ENCODE results near the gene PTPRJ.

Gene PTPRJ

DNA sequence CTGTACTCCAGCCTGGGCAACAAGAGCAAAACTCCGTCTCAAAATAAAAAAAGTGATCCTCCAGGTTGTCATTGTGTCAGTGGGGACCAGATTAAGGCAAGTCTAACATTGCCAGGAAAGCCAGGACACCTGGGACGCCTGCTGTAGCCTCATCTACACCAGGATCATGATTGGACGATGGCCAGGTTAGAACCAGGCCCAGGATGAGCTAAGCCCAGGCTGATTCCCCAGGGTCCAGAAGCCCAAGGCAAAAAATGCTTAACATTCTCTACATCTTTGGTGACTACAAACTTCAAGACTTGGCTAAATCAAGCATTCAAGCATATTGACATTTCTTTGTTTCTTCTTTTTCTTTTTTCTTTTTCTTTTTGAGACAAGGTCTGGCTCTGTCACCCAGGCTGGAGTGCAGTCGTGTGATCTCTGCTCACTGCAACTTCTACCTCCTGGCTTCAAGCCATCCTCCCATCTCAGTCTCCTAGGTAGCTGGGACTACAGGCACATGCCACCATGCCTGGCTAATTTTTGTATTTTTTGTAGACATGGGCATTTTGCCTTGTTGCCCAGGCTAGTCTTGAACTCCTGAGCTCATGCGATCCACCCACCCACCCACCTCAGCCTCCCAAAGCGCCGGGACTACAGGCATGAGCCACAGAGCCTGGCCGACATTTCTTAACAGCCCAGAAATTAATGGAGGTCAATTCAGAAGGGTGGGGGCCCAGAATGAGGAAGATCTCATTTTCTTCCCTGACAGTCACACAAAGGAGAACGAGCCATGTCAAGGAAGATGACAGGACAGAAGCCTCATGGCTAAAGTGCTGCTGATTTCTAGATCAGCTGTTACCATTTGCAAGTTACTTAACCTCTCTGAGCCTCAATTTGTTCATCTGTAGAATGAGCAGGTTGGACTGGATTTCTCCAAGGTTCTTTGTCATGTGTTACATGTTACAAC lies 12.5 kb upstream of the PTPRJ start:
- DNase-seq (ENCODE audit: low spot score), result no peak
- no peak for FAIRE-seq

DNA sequence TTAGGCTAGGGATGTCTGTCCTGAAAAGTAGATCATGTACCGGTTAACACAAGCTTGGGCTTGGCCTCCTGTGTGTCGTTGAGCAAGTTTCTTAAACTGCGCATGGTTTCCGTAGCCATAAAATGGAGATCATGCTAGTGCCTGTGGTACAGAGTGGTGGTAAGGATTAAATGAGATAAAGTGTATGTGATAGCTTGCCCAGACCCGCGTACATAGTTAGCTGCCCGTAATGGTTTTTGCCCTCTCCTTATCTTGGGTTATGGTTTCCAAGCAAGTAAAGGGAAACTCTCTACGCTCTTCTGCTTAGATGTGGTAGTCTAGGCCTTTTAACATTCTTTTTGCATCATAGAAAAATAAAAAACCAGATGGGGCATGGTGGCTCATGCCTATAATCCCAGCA lies 11.0 kb upstream of the PTPRJ start:
- no peak for FAIRE-seq
- no peak for DNase-seq (ENCODE audit: low spot score)

DNA sequence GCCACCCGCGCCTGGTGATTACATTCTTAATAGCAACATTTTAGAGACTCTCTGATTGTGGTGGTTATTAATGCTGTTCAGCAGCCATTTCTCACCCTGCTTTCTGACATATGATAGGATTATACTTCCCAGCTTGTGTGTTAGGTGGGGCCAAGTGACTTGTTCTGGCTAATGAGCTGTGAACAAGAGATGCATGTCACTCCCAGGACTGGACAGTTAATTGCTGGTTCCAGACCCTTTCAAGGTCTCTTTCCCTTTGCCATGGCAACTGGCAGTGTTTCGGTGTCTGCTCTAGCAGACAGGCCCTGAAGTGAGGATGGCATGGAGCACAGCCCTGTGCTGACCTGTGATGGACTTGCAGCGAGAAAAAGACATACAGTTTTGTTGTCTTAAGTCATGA lies 8.9 kb upstream of the PTPRJ start:
- no peak for DNase-seq (ENCODE audit: low spot score)
- FAIRE-seq, result no peak

DNA sequence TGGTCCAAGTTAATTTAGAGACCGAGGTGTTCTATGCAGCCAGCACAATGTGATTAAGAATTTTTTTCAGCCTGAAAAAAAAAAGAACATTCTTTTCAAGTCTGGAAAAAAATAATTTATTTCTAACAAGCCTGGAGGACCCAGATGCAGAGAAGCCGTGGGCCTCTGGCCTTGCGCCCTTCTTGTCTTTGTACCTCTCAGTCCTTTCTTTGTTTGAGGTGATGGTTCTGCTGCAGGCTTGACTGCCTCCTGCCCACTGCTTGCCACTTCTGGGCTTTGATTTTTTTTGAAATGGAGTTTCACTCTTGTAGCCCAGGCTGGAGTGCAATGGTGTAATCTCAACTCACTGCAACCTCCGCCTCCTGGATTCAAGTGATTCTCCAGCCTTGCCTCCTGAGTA lies 7.2 kb upstream of the PTPRJ start:
- FAIRE-seq (no peak), DNase-seq (ENCODE audit: low spot score) (no peak)

DNA sequence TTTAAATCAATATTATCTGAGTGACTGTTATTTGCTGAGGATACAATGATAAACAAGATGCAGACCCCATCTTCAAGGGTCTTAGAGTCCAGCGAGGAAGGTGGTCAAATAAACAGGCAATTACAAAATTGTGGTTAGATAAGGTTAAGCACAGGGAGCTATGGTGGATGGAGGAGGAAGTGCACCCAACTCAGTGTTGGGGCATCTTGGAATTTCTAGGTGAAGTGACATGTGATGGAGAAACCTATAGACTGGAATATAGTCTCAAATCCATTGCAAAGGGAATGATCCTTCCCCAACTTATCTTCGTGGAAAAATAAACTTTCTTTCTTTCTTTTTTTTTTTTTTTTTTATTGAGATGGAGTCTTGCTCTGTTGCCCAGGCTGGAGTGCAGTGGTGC lies 3.4 kb upstream of the PTPRJ start:
- FAIRE-seq, result no peak
- no peak for DNase-seq (ENCODE audit: low spot score)

DNA sequence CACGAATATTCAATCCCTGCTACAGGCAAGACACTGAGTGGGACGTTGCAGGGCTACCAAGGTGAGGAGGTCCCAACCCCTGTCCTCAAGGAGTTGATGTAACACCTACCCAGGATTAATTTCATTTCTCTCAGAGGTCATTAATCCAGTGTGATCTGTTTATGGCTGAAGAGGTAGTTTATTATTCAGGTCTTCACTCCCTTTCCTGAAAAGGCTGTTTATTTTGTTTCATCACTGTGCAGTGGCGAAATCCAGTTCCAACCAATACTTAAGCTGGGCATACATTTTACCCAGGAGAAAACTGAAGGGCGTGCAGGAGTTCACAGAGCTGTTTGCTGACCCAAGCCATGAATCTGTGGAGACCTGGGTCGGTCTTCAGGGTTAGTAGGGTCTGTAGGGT lies 2.7 kb upstream of the PTPRJ start:
- FAIRE-seq, result no peak
- no peak for DNase-seq (ENCODE audit: low spot score)

DNA sequence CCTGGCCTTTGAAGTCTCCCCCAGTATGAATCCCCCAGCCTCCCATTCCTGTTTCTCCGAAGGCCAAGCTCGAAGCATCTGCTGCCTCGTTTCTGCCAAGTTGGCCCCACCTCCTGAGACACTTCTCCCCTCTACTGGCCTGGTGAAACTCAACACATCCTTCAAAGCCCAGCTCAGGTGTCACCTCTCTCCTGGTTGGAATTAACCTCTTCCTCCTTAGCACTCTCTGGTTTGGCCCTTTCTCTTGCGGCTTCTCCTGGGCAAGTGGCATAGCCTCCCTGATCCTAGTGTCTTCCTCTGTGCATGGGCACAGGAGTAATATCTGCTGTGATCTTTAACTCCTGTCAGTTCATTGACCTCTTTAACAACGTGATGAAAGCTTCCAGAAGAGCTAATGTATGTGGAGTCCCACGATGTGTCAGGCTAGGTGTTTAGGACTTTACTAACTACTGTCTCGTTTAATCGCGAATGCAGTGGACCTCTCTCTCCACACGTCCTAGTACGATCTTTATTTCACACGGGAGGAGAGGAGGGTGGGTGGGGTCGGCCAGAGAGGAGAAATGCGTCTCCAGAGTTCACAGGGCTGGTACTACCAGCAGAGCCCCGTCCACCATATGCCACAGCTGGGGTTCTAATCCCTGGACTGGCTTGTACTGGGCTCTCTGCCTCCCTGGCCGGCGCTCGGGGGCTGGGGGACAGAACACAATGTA lies 826 bp upstream of the PTPRJ start:
- peak; percentile 79 for FAIRE-seq
- DNase-seq (ENCODE audit: low spot score), result no peak

DNA sequence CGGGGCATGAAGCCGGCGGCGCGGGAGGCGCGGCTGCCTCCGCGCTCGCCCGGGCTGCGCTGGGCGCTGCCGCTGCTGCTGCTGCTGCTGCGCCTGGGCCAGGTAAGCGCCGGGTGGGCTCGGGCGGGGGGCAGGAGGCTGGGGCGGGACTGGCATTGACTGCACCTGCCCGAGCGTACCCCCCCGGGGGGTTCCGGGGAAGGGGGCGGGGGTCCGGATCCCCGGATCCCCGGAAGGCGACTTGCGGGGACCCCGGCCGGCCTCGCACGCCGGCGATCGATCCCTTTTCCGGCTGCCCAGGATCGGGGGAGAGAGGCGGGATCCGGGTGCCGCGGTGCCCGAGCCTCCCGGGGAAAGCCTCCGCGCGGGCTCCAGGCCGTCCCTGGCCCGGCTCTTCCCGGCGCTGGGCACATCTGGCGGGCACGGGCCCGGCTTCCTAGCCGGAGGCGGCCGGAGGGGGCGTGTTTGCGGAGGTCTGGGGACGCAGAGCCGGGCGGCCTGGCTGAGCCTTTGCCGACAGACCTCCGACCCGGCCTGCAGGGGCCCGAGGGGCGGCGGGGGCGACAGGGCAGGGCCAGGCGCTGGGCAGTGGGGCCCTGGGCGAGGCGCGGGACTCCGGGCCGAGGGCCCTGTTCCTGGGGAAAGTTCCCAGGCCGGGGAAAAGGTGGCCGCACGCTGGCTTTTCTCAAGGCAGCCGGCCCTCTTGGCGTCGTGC lies 705 bp downstream of the PTPRJ start:
- FAIRE-seq, result no peak

DNA sequence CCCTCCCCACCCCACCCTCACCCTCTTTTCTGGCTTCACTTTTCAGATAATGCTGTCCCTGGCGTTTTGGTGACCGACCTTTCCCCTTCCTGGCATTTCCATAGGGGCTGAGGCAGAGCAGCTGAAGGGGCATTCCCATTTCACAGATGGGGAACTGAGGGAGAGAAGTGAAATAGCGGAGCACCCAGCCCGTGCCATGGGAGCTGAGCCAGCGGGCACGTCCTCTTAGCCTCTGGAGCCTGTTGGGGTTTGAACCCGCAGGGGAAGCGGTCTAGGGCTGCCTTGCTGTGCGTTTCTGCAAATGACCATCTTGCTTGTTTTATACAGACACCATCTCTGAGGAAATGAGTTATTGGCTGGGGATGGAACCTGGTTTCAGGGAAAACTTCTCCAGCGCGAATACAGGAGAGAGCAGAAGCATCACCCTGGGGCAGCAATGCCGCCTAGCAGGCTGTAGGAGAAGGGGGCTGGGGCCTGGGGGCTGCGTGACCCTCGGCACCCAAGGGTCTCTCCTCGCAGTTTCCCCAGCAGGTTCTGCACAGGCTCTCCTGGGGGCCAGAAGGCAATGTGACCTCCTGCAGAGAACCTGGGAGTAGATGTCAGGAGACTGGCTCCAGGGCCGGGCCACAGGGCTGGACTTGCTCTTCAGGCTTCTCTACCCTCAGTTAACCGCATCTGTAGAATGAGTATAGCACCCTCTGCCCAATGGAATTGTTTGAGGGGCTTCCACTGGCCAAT lies 1.5 kb downstream of the PTPRJ start:
- FAIRE-seq (no peak), DNase-seq (ENCODE audit: low spot score) (no peak)

More for the DNA sequence above, 705 bp downstream of the PTPRJ start:
- DNase-seq (ENCODE audit: low spot score), result peak; percentile 79

DNA sequence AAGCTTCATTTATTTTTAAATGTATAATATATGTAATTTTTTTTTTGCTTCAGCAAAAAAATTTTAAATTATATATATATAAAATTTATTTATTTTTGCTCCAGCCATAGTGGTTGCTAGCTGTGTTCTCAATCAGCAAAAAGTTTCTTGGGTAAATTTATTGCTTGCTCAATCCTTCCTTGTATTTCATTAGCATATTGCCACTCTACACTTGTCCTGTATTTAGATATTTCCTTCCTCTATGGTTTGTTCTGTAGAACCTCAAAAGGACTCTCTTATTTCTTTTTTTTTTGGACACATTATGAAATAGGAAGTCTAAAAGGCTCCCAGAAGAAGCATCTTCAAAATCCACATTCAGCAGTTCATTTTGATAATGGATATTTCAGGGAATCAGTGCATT lies 2.3 kb downstream of the PTPRJ start:
- FAIRE-seq, result no peak

DNA sequence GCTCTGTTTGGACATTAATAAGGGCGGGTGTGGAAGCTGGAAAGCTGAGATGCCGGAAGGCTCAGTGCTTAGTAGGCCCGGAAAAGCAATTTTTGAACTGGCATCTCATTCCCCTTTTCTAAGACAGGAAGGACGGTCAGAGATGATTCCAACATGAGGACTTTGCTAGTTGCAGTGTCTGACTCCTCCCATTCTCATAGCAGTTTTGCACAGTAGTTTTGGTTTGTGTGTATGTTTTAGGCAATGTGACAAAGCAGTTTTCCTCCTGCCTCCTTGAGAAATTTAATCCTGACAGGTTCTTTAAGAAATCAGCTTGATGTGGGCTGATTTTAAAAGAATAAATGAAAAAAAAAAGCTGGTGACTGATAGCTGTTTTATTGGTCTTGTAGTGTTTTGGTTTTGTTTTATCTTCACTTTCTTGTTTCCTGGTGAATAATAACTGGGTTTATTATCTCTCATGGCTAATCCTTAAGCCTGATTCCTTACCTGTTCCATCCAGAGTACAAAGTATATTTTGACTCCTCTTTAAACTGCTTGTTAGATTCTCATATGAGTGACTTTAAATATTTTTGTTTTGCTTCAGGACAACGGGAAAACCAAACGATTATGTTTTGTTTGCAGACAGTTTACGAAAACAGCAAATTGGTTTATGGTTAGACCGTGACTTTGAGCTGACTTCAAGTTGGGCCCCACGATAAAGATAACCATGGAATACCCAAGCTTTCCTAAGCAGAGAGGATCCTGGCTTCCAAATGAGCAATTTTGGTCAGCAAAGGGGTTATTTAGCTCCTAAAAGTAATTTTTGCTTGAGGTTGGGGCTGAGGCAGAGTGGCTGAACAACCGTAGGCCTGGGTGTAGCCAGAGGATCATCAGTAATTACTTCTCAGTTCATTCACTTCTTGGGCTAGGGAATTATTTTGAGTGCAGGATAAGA lies 3.4 kb downstream of the PTPRJ start:
- FAIRE-seq, result no peak

More for the DNA sequence above, 2.3 kb downstream of the PTPRJ start:
- no peak for DNase-seq (ENCODE audit: low spot score)

DNA sequence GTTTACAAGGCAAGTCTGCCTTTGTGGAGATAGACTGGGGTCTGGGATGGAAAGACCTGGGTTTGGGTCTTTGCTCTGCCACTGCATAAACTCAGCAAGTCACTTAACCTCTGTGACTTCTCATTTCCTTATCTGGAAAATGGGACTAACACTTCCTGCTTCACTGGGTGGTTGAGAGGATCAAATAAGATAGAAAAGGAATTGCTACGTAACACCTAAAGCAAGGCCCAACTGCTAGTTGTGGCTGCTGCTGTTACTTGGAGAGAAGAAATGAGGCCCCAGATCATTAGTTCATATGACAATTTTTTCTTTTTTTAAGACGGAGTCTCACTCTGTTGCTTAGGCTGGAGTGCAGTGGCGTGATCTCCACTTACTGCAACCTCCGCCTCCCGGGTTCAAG lies 5.9 kb downstream of the PTPRJ start:
- no peak for FAIRE-seq

More for the DNA sequence above, 3.4 kb downstream of the PTPRJ start:
- DNase-seq (ENCODE audit: low spot score), result no peak

DNA sequence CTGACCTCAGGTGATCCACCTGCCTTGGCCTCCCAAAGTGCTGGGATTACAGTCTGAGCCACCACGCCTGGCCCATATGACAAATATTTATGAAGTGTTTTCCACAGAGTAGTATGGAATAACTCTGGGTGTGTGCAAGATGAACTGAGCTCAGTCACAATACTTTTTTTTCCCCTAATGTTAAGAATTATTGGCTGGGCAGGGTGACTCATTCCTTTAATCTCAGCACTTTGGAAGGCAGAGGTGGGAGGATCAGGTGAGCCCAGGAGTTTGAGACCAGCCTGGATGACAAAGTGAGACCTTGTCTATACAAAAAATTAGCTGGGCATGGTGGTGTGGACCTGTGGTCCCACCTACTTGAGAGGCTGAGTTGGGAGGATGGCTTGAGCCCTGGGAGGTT lies 6.4 kb downstream of the PTPRJ start:
- no peak for FAIRE-seq
- DNase-seq (ENCODE audit: low spot score), result no peak

More for the DNA sequence above, 5.9 kb downstream of the PTPRJ start:
- no peak for DNase-seq (ENCODE audit: low spot score)

DNA sequence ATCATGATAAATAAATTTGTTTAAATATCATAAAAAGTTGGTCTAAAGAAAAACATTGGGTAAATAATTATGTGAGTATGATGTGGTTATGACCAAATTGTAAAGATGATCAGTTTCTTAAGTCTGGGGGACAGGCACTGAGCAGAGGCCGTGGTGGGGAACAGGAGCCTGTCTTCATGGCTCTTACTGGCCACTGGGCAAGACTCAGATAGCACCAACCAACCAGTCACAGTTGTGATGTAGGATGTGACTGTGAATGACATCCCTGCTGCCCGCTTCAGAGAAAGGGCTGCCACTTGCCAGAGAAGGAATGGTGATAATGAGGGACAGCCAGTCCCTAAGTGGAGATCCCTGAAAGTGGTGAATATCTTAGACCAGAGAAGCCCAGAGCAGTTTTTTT lies 7.0 kb downstream of the PTPRJ start:
- FAIRE-seq, result no peak
- no peak for DNase-seq (ENCODE audit: low spot score)

DNA sequence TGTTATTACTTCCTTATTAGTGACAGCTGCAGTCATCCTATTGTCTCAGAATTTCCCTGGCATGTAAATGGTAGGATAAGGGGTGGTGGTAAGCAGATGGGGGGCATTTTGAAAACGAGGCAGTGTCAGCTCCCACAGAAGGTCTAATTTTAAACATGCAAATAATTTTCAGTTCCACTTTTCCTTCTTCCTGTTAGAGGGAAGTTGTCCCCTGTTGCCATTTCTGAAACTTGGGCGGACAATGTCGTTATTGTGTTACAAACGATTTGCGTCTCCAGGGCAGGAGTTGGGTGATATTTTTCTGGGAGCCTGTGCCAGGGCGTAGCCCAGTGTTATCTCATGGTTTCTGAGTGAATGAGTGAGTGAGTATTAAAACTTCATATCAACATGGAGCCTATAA lies 7.4 kb downstream of the PTPRJ start:
- FAIRE-seq (no peak), DNase-seq (ENCODE audit: low spot score) (no peak)

DNA sequence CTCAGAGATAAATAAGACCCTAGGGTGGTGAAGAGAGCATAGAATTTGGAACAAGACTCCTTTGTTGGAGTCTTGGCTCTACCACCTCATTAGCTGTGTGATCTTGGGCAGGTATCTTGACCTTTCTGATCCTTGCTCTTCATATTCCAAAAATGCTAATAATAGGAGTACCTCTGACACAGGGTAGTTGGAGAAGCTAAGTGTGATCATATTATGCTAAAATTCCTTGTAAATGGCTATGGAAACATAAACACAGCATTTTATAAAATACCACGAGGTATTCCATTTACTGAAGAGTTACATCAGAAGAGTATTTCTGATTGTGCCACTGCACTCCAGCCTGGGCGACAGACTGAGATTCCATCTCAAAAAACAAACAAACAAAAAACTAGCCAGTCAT lies 9.4 kb downstream of the PTPRJ start:
- DNase-seq (ENCODE audit: low spot score) (no peak), FAIRE-seq (no peak)

DNA sequence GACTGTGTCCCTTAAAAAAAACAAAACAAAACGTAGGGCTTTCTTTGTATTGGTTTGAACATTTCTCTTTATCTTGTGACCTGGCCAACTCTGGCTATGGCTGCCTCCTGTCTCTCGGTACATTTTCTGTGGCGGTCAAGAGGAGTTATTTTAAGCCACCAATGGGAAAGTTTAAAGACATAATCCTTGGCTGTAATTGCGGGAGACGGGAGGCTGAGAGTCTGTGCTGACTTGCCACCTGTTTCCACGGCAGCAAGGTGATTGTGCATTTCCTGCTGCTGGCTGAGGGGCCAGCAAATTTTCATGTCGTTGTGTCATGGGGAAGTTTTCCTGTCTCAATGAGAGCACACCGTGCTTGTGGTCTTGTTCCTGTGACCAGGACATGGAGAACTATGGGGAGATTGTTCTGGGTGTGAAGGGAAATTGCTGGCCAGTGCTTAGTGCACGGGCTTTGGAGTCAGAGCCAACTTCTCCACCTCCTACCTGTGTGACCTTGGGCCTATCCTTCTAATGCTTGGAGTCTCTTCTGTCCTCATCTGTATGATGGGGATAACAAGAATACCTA lies 11.0 kb downstream of the PTPRJ start:
- peak; percentile 44 for DNase-seq (ENCODE audit: low spot score)
- no peak for FAIRE-seq

DNA sequence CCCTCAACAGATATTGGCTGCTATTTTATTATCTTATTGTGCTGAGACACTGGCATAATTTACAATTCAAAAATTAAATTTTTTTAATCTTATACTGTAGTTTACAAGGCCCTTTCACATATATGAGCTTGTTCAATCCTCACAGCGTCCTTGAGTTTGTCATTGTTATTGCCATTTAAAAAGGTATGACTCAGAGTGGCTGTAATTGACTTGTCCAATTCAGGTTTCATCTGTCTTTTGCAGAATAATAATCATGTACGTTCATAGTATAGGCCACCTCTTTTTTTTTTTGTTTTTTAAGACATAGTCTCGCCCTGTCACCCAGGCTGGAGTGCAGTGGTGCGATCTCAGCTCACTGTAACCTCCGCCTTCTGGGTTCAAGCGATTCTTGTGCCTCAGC lies 11.5 kb downstream of the PTPRJ start:
- FAIRE-seq (no peak), DNase-seq (ENCODE audit: low spot score) (no peak)

DNA sequence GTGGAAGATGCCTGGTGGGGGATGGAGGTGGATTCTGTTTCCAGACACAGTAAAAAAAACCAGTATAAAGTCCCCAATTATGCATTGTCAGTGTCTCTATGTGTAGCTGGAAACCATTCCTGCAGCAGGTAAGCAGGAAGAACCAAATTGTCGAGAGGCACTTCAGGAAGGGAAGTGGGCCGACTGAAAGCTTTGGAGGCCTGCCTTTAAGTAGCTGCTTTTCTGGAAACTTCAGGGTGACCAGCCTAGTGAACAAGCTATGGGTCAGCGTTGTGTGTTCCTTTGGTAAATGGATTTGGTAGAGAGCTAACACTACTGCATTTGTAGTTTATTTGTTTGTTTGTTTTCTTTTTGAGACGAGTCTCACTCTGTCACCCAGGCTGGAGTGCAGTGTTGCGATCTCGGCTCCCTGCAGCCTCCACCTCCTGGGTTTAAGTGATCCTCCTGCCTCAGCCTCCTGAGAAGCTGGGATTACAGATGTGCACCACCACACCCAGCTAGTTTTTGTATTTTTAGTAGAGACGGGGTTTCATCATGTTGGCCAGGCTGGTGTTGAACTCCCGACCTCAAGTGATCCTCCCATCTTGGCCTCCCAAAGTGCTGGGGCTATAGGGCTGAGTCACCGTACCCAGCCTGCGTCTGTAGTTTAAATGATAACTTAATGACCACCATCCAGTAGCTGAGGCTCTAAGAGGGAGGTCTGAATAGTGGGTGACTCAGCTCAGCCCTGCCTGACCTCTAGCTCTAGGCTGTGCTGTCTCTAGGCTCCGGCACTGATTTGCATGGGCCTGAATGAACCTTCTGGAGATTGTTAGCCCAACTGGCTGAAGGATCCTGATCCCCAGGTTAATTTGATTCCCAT lies 12.8 kb downstream of the PTPRJ start:
- peak; percentile 78 for DNase-seq (ENCODE audit: low spot score)
- no peak for FAIRE-seq

Measured in urothelium cell line (cell line).